Panc1 (cell line): ENCODE data around the gene LRRC74A. TPM values are rescaled to one million over a fixed set of nuclear protein-coding genes. Genes with fewer than 3 reads are reported as not detected.

Experiments
- ATAC-seq: fragments of 200-7000 bp; cut with Tn5 transposase; 2 replicates; pipeline ENCODE4 v1.9.1; 2020; ENCODE audit warnings: mild to moderate bottlenecking, moderate library complexity
- BruUV-seq: library from RNA; stranded (reverse); fragments of 400-500 nt; replicated peaks from 2 replicates; lab custom pipeline; 2021; lab: Mats Ljungman, UMichigan
- CTCF ChIA-PET: fragments of 300-600 bp; sonication (Branson Sonifier 250); formaldehyde crosslinking; loops from one replicate; lab custom pipeline; 2022; ENCODE audit warnings: antibody characterized with exemption; lab: Charles Lee
- POLR2A ChIA-PET: fragments of 300-600 bp; sonication (Branson Sonifier 250); formaldehyde crosslinking; loops from one replicate; lab custom pipeline; 2022; ENCODE audit warnings: antibody characterized with exemption; lab: Charles Lee
- DNase-seq: peaks from one replicate; pipeline ENCODE4 v3.0.0-alpha.2; 2010; ENCODE audit warnings: low read depth, low spot score
- H3K27ac ChIP-seq: 2 replicates; pipeline ENCODE4 v1.5.1; 2011; ENCODE audit warnings: mild to moderate bottlenecking, low read length, inconsistent platforms
- H3K27me3 ChIP-seq: fragments of 200-500 bp; sonication (Bioruptor generic); 2 replicates; pipeline ENCODE4 v1.6.0; 2014; ENCODE audit warnings: low read length, inconsistent platforms; ENCODE audit not compliant: control insufficient read depth, insufficient read depth
- H3K36me3 ChIP-seq: fragments of 200-500 bp; sonication (Bioruptor generic); 2 replicates; pipeline ENCODE4 v1.5.1; 2014; ENCODE audit warnings: inconsistent platforms, mild to moderate bottlenecking, low read length, moderate library complexity; ENCODE audit not compliant: control insufficient read depth, insufficient read depth
- H3K4me1 ChIP-seq: 2 replicates; pipeline ENCODE4 v1.5.1; 2011; ENCODE audit warnings: inconsistent platforms, mild to moderate bottlenecking, low read length, moderate library complexity; ENCODE audit not compliant: control insufficient read depth, insufficient read depth
- H3K4me3 ChIP-seq, 2 experiments: 2 replicates each; pipeline ENCODE4 v1.5.1; 2011 to 2012; ENCODE audit warnings: low read depth in 2 of 2, low read length in 2 of 2, mild to moderate bottlenecking in 2 of 2, inconsistent platforms in 1 of 2, moderate library complexity in 1 of 2
- H3K9me3 ChIP-seq: fragments of 200-500 bp; sonication (Bioruptor generic); 2 replicates; pipeline ENCODE4 v1.5.1; 2014; ENCODE audit warnings: low read depth, mild to moderate bottlenecking, inconsistent platforms, low read length, moderate library complexity; ENCODE audit not compliant: control insufficient read depth, insufficient read depth
- POLR2AphosphoS5 ChIP-seq: IDR thresholded peaks from 2 replicates; pipeline ENCODE4 v1.6.1; 2012; ENCODE audit warnings: mild to moderate bottlenecking, low read depth, low read length, moderate library complexity
- SIN3A ChIP-seq: IDR thresholded peaks from 2 replicates; pipeline ENCODE4 v1.6.1; 2012; ENCODE audit warnings: low read depth, mild to moderate bottlenecking, low read length, moderate library complexity, borderline replicate concordance; ENCODE audit not compliant: insufficient read depth
- in situ Hi-C: cut with HindIII; loops from 2 replicates; pipeline ENCODE4 v1.10.0; 2016; ENCODE audit warnings: low sequenced_read_pairs, low pct_unique_long_range_greater_than_20kb
- intact Hi-C: fragments of 100-400 bp; cut with micrococcal nuclease; formaldehyde crosslinking; loops from one replicate; pipeline ENCODE4 v1.10.0; 2022; ENCODE audit not compliant: unreplicated experiment
- total RNA-seq: library from RNA; stranded (reverse); gene quantifications from one replicate; pipeline ENCODE4 v1.2.1, GENCODE V29; 2021; ENCODE audit not compliant: unreplicated experiment
- TF ChIP-seq, protein P1 (sequence below): fragments of 450-650 bp; IDR thresholded peaks from 2 replicates; pipeline ENCODE4 v1.5.1; 2017; ENCODE audit warnings: mild to moderate bottlenecking

LRRC74A gene
- total RNA-seq, 1 experiment from 2014 or later: not detected

DNA sequence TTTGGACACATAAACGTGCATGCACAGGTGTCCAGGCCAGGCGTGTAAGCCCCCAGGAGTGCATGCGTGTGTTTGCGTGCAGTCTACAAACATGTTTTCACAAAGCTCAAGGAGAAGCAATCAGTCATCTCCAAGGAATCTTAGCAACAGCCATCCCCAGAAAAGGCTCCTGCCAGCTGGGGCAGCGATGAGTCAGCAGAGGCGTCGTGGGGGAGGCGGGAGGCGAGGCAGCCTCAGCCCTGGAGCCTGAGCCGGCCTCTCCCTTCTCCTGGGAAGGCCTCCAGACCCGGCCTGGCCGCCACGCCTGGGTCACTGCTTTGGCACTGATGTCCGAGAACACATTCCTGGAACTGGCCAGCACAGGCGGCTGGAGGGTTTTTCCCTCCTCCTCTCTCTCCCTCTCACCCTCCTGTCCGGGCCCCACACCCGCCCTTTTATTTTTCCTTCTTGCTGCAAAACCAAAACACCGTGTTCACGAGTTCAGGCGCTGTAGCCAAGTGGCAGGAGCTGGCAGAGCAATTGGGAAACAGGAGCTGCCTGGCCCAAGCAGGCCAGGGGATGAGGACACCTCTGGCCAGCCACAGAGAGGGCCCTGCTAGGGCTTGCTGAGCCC lies 92.7 kb downstream of the LRRC74A start:
- CTCF ChIA-PET: interaction anchor here (1.4 to 1.6 kb wide), 3 partner anchors 43 to 109 kb away, joined by 3 to 4 read pairs (median 4); no protein-coding TSS in a partner anchor
- peak; percentile 85 for ATAC-seq
- intact Hi-C loops: loop anchor here (5.0 kb wide), 1 partner anchor 38 kb away; no protein-coding TSS in a partner anchor
- Histone ChIP-seq H3K27me3 (no peaks in the 10 kb centered on the region), H3K9me3 (no peaks in the 10 kb centered on the region), H3K36me3 (no peaks in the 10 kb centered on the region), H3K4me1 (peaks cover 72% of the 10 kb centered on the region), H3K4me3 (no peak overlapping the region), H3K27ac (peak overlapping the region; percentile 99)
- in situ Hi-C loops: no loop called here
- DNase-seq: peak; percentile 74
- TF ChIP-seq POLR2AphosphoS5 (peak; percentile 78), SIN3A (peak; percentile 64; the same call in 1 of the 2 replicates)
- TF ChIP-seq, protein P1, sequence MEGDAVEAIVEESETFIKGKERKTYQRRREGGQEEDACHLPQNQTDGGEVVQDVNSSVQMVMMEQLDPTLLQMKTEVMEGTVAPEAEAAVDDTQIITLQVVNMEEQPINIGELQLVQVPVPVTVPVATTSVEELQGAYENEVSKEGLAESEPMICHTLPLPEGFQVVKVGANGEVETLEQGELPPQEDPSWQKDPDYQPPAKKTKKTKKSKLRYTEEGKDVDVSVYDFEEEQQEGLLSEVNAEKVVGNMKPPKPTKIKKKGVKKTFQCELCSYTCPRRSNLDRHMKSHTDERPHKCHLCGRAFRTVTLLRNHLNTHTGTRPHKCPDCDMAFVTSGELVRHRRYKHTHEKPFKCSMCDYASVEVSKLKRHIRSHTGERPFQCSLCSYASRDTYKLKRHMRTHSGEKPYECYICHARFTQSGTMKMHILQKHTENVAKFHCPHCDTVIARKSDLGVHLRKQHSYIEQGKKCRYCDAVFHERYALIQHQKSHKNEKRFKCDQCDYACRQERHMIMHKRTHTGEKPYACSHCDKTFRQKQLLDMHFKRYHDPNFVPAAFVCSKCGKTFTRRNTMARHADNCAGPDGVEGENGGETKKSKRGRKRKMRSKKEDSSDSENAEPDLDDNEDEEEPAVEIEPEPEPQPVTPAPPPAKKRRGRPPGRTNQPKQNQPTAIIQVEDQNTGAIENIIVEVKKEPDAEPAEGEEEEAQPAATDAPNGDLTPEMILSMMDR: no peak
- POLR2A ChIA-PET: interaction anchor here (0.7 kb wide), 1 partner anchor 17 kb away, joined by 3 read pairs; no protein-coding TSS in a partner anchor
- BruUV-seq: no TSS peak

Other genes starting within 250 kb of the LRRC74A start
- gene VASH1, start 64.9 kb upstream of the LRRC74A start, total RNA-seq: 5.2 TPM
- 19.1 TPM for gene ANGEL1, start 13.5 kb upstream of the LRRC74A start, total RNA-seq
- gene IRF2BPL, start 202.3 kb downstream of the LRRC74A start, total RNA-seq: 83.3 TPM